ENCODE data around the gene LPIN1. TPM values are rescaled to one million over a fixed set of nuclear protein-coding genes. Genes with fewer than 3 reads are reported as not detected.

LPIN1 gene
- total and polyA plus RNA-seq, 2 of the 13 experiments (the other 11 are each of a cell fraction or from before 2014, with no cell fraction given), result 9.7 to 19.4 TPM

GRCh38 chr2:11805024-11805423, 58.6 kb downstream of the LPIN1 start:
- in situ Hi-C loops (cut with HindIII; ENCODE audit: extremely low pct_ligation_motif_present, low pct_unique_long_range_greater_than_20kb) (no loop called here), intact Hi-C loops (cut with micrococcal nuclease; ENCODE audit: unreplicated experiment) (no loop called here)
- CTCF ChIA-PET (ENCODE audit: low intra/inter-chr PET ratio, low total read pairs), result no interaction called here

GRCh38 chr2:11805920-11806319, 59.5 kb downstream of the LPIN1 start:
- no peaks in the 10 kb centered on the region for H3K9me3 ChIP-seq (ENCODE audit: low read length)
- no peak overlapping the region for H3K4me2 ChIP-seq (ENCODE audit: low read depth, low read length)

More at GRCh38 chr2:11805024-11805423, 58.6 kb downstream of the LPIN1 start:
- Histone ChIP-seq H3K4me2 (ENCODE audit: low read depth, low read length) (no peak overlapping the region), H3K9me3 (ENCODE audit: low read length) (no peaks in the 10 kb centered on the region), H3K36me3 (replicated peaks in 1 of 2; ENCODE audit: control insufficient read depth in 1 of 2, insufficient read depth in 2 of 2, low read length in 2 of 2) (peaks cover 12 to 43% of the 10 kb centered on the region in 2 experiments; a peak in 4 of 5 replicates), H3K27me3 (ENCODE audit: control insufficient read depth in 1 of 2, insufficient read depth in 2 of 2, low read length in 2 of 2) (no peaks in the 10 kb centered on the region), H4K20me1 (ENCODE audit: insufficient read depth, low read length) (no peaks in the 10 kb centered on the region), H2AFZ (ENCODE audit: low read length) (no peak overlapping the region), H3K4me1 (ENCODE audit: insufficient read depth, low read length) (peaks cover 10% of the 10 kb centered on the region), H3K9ac (ENCODE audit: insufficient read depth, low read depth, low read length) (no peak overlapping the region), H3K4me3 (replicated peaks in 1 of 3; ENCODE audit: insufficient read depth in 1 of 3, low read depth in 2 of 3, low read length in 3 of 3) (no peak overlapping the region), H3K79me2 (ENCODE audit: insufficient read depth, low read length) (no peaks in the 10 kb centered on the region), H3K27ac (ENCODE audit: extremely low read length, insufficient read depth, low read length) (no peak overlapping the region)
- ATAC-seq (no peak), FAIRE-seq (no peak), DNase-seq (ENCODE audit: low spot score) (no peak)
- TF ChIP-seq TOE1 (CRISPR knock-in tag; IDR thresholded peaks at IDR 0.05) (no peak), ZSCAN12 (CRISPR knock-in tag; IDR thresholded peaks at IDR 0.05) (no peak), ZNF331 (CRISPR knock-in tag; IDR thresholded peaks at IDR 0.05) (no peak), SPEN (CRISPR knock-in tag; IDR thresholded peaks at IDR 0.05; ENCODE audit: low read depth) (no peak), PAF1 (CRISPR knock-in tag; IDR thresholded peaks at IDR 0.05) (no peak), SP5 (CRISPR knock-in tag; IDR thresholded peaks at IDR 0.05; ENCODE audit: borderline replicate concordance, low read depth) (no peak), ZNF605 (CRISPR knock-in tag; IDR thresholded peaks at IDR 0.05) (no peak), JARID2 (CRISPR knock-in tag; IDR thresholded peaks at IDR 0.05; ENCODE audit: insufficient replicate concordance) (no peak), CHCHD3 (CRISPR knock-in tag; IDR thresholded peaks at IDR 0.05) (no peak), CREM (IDR thresholded peaks at IDR 0.05) (no peak), CREM (CRISPR knock-in tag; IDR thresholded peaks at IDR 0.05) (no peak), ZNF644 (CRISPR knock-in tag; IDR thresholded peaks at IDR 0.05; ENCODE audit: low read depth) (no peak), ZNF414 (CRISPR knock-in tag; IDR thresholded peaks at IDR 0.05) (no peak), TARDBP (CRISPR knock-in tag; IDR thresholded peaks at IDR 0.05) (no peak), ZNF484 (CRISPR knock-in tag; IDR thresholded peaks at IDR 0.05; ENCODE audit: borderline replicate concordance, low read depth) (no peak), ASH2L (IDR thresholded peaks at IDR 0.05; ENCODE audit: insufficient read length, low read depth, low read length) (no peak), SOX5 (CRISPR knock-in tag; IDR thresholded peaks at IDR 0.05; ENCODE audit: borderline replicate concordance) (no peak), NR3C1 (CRISPR knock-in tag; IDR thresholded peaks at IDR 0.05) (no peak), ZNF546 (CRISPR knock-in tag; conservative IDR thresholded peaks at IDR 0.05) (no peak)
- 90% methylated on average over 6 of the region's 6 CpGs for WGBS (ENCODE audit: low lambda C conversion rate)
- no TSS peak for BruUV-seq (replicated peaks)
- POLR2A ChIA-PET, result no interaction called here

More at GRCh38 chr2:11805920-11806319, 59.5 kb downstream of the LPIN1 start:
- Histone ChIP-seq H3K27ac (ENCODE audit: extremely low read length, insufficient read depth, low read length) (no peak overlapping the region), H2AFZ (ENCODE audit: low read length) (no peak overlapping the region), H3K36me3 (replicated peaks in 1 of 2; ENCODE audit: control insufficient read depth in 1 of 2, insufficient read depth in 2 of 2, low read length in 2 of 2) (peaks cover 12 to 42% of the 10 kb centered on the region in 2 experiments; a peak in 4 of 5 replicates), H3K79me2 (ENCODE audit: insufficient read depth, low read length) (no peaks in the 10 kb centered on the region), H4K20me1 (ENCODE audit: insufficient read depth, low read length) (no peaks in the 10 kb centered on the region), H3K9ac (ENCODE audit: insufficient read depth, low read depth, low read length) (no peak overlapping the region), H3K4me1 (ENCODE audit: insufficient read depth, low read length) (peaks cover 13% of the 10 kb centered on the region), H3K4me3 (replicated peaks in 1 of 3; ENCODE audit: insufficient read depth in 1 of 3, low read depth in 2 of 3, low read length in 3 of 3) (no peak overlapping the region), H3K27me3 (ENCODE audit: control insufficient read depth in 1 of 2, insufficient read depth in 2 of 2, low read length in 2 of 2) (no peaks in the 10 kb centered on the region)
- no peak for TF ChIP-seq ZNF672 (CRISPR knock-in tag; IDR thresholded peaks at IDR 0.05)
- TF ChIP-seq PHF20 (CRISPR knock-in tag; IDR thresholded peaks at IDR 0.05), result no peak
- no peak for TF ChIP-seq ZNF510 (CRISPR knock-in tag; IDR thresholded peaks at IDR 0.05; ENCODE audit: low read depth)
- intact Hi-C loops (cut with micrococcal nuclease; ENCODE audit: unreplicated experiment), result no loop called here
- WGBS (ENCODE audit: low lambda C conversion rate), result 96% methylated on average over 6 of the region's 6 CpGs
- FAIRE-seq (no peak), ATAC-seq (no peak), DNase-seq (ENCODE audit: low spot score) (no peak)
- no TSS peak for BruUV-seq (replicated peaks)
- ChIA-PET POLR2A (interaction anchor here (0.6 kb wide), 1 partner anchor 17 kb away, joined by 3 read pairs; no protein-coding TSS in a partner anchor), CTCF (ENCODE audit: low intra/inter-chr PET ratio, low total read pairs) (no interaction called here)
- in situ Hi-C loops (cut with HindIII; ENCODE audit: extremely low pct_ligation_motif_present, low pct_unique_long_range_greater_than_20kb), result no loop called here
